ENCODE measurements around the gene CCDC112. TPM values are rescaled to one million over a fixed set of nuclear protein-coding genes. Genes with fewer than 3 reads are reported as not detected.

CCDC112 gene
- total and polyA plus RNA-seq, 2 of the 13 experiments (the other 11 are each of a cell fraction or from before 2014, with no cell fraction given) = 1.1 to 2.8 TPM

GRCh38 chr5:115262321-115263077 lies 34.0 kb downstream of the CCDC112 start, which contains the start of gene PGGT1B (continued):
- TF ChIP-seq KLF11 (CRISPR knock-in tag; IDR thresholded peaks at IDR 0.05) (peak; percentile 43; the same call in 1 of the 2 replicates), ZNF674 (CRISPR knock-in tag; IDR thresholded peaks at IDR 0.05; ENCODE audit: low read depth) (no peak), DMAP1 (CRISPR knock-in tag; IDR thresholded peaks at IDR 0.05) (peak; percentile 81), PRDM4 (CRISPR knock-in tag; IDR thresholded peaks at IDR 0.05; ENCODE audit: borderline replicate concordance) (no peak), ZNF326 (CRISPR knock-in tag; IDR thresholded peaks at IDR 0.05; ENCODE audit: borderline replicate concordance) (no peak), SUZ12 (IDR thresholded peaks at IDR 0.05; ENCODE audit: low read depth, low read length) (no peak), NFE2L1 (CRISPR knock-in tag; IDR thresholded peaks at IDR 0.05; ENCODE audit: borderline replicate concordance) (no peak), ZNF776 (CRISPR knock-in tag; IDR thresholded peaks at IDR 0.05) (0 out of 2 replicates have a peak, but pooled peaks have one; percentile 53), KDM5A (IDR thresholded peaks at IDR 0.05; ENCODE audit: borderline replicate concordance, low read length) (peak; percentile 84), KMT2A (CRISPR knock-in tag; IDR thresholded peaks at IDR 0.05) (peak; percentile 98), ZNF597 (CRISPR knock-in tag; IDR thresholded peaks at IDR 0.05) (no peak), ZNF766 (CRISPR knock-in tag; IDR thresholded peaks at IDR 0.05; ENCODE audit: borderline replicate concordance) (peak; percentile 34; the same call in 1 of the 2 replicates), HDAC6 (IDR thresholded peaks at IDR 0.05; ENCODE audit: low read depth, low read length) (no peak), ZNF709 (CRISPR knock-in tag; IDR thresholded peaks at IDR 0.05) (peak; percentile 78), ZNF138 (CRISPR knock-in tag; IDR thresholded peaks at IDR 0.05; ENCODE audit: low read depth) (peak; percentile 38; the same call in 1 of the 2 replicates), ZNF234 (CRISPR knock-in tag; conservative IDR thresholded peaks at IDR 0.05) (no peak), ZNF432 (CRISPR knock-in tag; IDR thresholded peaks at IDR 0.05; ENCODE audit: borderline replicate concordance) (no peak; the same call in 1 of the 2 replicates), CERS6 (CRISPR knock-in tag; IDR thresholded peaks at IDR 0.05) (no peak), ZFP90 (CRISPR knock-in tag; IDR thresholded peaks at IDR 0.05; ENCODE audit: borderline replicate concordance) (0 out of 2 replicates have a peak, but pooled peaks have one; percentile 52), ZNF382 (CRISPR knock-in tag; IDR thresholded peaks at IDR 0.05; ENCODE audit: borderline replicate concordance) (no peak), ZSCAN25 (CRISPR knock-in tag; IDR thresholded peaks at IDR 0.05) (peak; percentile 74), MTERF4 (CRISPR knock-in tag; IDR thresholded peaks at IDR 0.05) (0 out of 2 replicates have a peak, but pooled peaks have one; percentile 75), FOXJ3 (CRISPR knock-in tag; IDR thresholded peaks at IDR 0.05; ENCODE audit: borderline replicate concordance) (no peak), ZNF629 (CRISPR knock-in tag; conservative IDR thresholded peaks at IDR 0.05) (no peak; the same call in 1 of the 2 replicates)
